ENCODE measurements around the gene TCOF1.

GRCh38 chr5:150329038-150329437, 28.5 kb upstream of the TCOF1 start:
- TF ChIP-seq CTCF (IDR thresholded peaks at IDR 0.05; ENCODE audit: low read depth, low read length) (no peak), EZH2phosphoT487 (IDR thresholded peaks at IDR 0.05; ENCODE audit: low read depth) (no peak)

All from OCI-LY3 (cell line).